KOPT-K1 (cell line): ENCODE data around the gene MOV10.

Experiments
- H3K27ac ChIP-seq: fragments of 200-600 bp; sonication (generic); 2 replicates; pipeline ENCODE4 v1.5.1; 2016; ENCODE audit warnings: antibody characterized with exemption, mild to moderate bottlenecking, low read depth, low read length; ENCODE audit not compliant: poor library complexity, severe bottlenecking
- H3K36me3 ChIP-seq: fragments of 200-600 bp; sonication (generic); 2 replicates; pipeline ENCODE4 v1.5.1; 2017; ENCODE audit warnings: antibody characterized with exemption, mild to moderate bottlenecking, low read length, moderate library complexity; ENCODE audit not compliant: insufficient read depth
- H3K9me3 ChIP-seq: fragments of 200-600 bp; sonication (generic); 2 replicates; pipeline ENCODE4 v1.5.1; 2017; ENCODE audit warnings: antibody characterized with exemption, low read length, mild to moderate bottlenecking; ENCODE audit not compliant: insufficient read depth, poor library complexity, severe bottlenecking

The MOV10 gene

GRCh38 chr1:112687361-112687760, 12.9 kb downstream of the MOV10 start:
- H3K27ac ChIP-seq: no peak overlapping the region
- no peaks in the 10 kb centered on the region for H3K9me3 ChIP-seq
- H3K36me3 ChIP-seq: peaks cover 73% of the 10 kb centered on the region

- Histone ChIP-seq H3K9me3 (no peaks in the 10 kb centered on the region), H3K36me3 (peaks cover 76% of the 10 kb centered on the region), H3K27ac (no peak overlapping the region)
These were observed 13.5 kb downstream of the MOV10 start for GRCh38 chr1:112687785-112688496.

DNA sequence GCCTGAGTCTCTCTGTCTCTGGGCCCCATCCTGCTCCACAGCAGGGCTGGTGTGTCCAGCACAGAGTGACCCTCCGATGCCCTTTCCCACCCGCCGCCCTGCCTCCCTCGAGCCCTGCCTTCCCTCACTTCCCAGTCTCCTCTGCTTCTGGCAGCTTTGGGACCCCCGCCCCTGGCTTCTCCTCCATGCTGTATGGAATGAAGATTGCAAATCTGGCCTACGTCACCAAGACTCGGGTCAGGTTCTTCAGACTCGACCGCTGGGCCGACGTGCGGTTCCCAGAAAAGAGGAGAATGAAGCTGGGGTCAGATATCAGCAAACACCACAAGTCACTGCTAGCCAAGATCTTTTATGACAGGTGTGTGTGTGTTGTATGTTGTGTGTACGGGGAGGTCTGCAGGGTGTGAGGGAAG, 14.3 kb downstream of the MOV10 start:
- Histone ChIP-seq H3K36me3 (peaks cover 76% of the 10 kb centered on the region), H3K9me3 (no peaks in the 10 kb centered on the region), H3K27ac (no peak overlapping the region)

- Histone ChIP-seq H3K36me3 (peaks cover 82% of the 10 kb centered on the region), H3K27ac (no peak overlapping the region)
These were observed 14.9 kb downstream of the MOV10 start for GRCh38 chr1:112689196-112689841.

GRCh38 chr1:112689842-112690237, 15.4 kb downstream of the MOV10 start:
- no peaks in the 10 kb centered on the region for H3K9me3 ChIP-seq
- no peak overlapping the region for H3K27ac ChIP-seq
- peaks cover 87% of the 10 kb centered on the region for H3K36me3 ChIP-seq

More at GRCh38 chr1:112689196-112689841, 14.9 kb downstream of the MOV10 start:
- H3K9me3 ChIP-seq: no peaks in the 10 kb centered on the region

DNA sequence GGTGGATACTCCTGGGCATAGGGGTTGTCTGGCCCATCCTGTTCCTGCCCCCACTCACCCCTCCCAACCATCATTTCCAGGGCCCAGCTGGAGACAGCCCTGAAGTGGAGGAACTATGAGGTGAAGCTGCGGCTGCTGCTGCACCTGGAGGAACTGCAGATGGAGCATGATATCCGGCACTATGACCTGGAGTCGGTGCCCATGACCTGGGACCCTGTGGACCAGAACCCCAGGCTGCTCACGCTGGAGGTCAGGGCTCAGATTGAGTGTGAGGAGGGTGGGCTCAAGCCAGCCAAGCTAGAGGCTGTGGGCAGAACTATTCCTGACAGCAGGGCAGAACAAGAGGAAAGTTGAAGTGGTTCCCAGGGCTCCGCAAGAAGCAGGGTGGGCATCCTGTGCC, 18.2 kb downstream of the MOV10 start:
- Histone ChIP-seq H3K9me3 (no peaks in the 10 kb centered on the region), H3K36me3 (peaks cover 100% of the 10 kb centered on the region), H3K27ac (no peak overlapping the region)

GRCh38 chr1:112693821-112694220, 19.4 kb downstream of the MOV10 start:
- Histone ChIP-seq H3K9me3 (no peaks in the 10 kb centered on the region), H3K36me3 (peaks cover 100% of the 10 kb centered on the region)

GRCh38 chr1:112694363-112694929, 20.0 kb downstream of the MOV10 start:
- Histone ChIP-seq H3K9me3 (no peaks in the 10 kb centered on the region), H3K27ac (no peak overlapping the region), H3K36me3 (peaks cover 100% of the 10 kb centered on the region)

More at GRCh38 chr1:112693821-112694220, 19.4 kb downstream of the MOV10 start:
- no peak overlapping the region for H3K27ac ChIP-seq

- Histone ChIP-seq H3K27ac (no peak overlapping the region), H3K9me3 (no peaks in the 10 kb centered on the region), H3K36me3 (peaks cover 100% of the 10 kb centered on the region)
These were observed 20.8 kb downstream of the MOV10 start for GRCh38 chr1:112695276-112695675.

- Histone ChIP-seq H3K9me3 (no peaks in the 10 kb centered on the region), H3K27ac (no peak overlapping the region), H3K36me3 (peaks cover 100% of the 10 kb centered on the region)
These were observed 22.3 kb downstream of the MOV10 start for GRCh38 chr1:112696578-112697314.

DNA sequence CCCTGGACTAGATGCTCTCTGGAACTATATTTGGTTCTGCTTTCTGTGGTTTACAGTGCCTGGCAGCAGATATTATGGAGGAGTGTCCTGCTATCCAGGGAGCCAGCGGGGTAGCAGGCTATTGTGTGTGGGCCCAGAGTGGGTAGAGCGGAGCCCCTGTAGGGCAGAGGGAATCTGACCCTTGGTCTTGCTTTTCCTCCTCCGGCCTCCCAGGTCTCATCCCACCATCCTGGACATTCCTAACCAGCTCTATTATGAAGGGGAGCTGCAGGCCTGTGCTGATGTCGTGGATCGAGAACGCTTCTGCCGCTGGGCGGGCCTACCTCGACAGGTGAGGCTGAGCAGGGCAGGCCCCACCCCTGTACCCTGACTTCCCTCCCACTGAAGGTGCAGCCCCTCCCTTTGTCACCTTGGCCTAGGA, 23.3 kb downstream of the MOV10 start:
- no peak overlapping the region for H3K27ac ChIP-seq
- peaks cover 97% of the 10 kb centered on the region for H3K36me3 ChIP-seq
- H3K9me3 ChIP-seq: no peaks in the 10 kb centered on the region

- H3K27ac ChIP-seq: no peak overlapping the region
- no peaks in the 10 kb centered on the region for H3K9me3 ChIP-seq
- H3K36me3 ChIP-seq: peaks cover 88% of the 10 kb centered on the region
These were observed 24.2 kb downstream of the MOV10 start for GRCh38 chr1:112698366-112699310.

GRCh38 chr1:112699425-112700144, 25.1 kb downstream of the MOV10 start:
- Histone ChIP-seq H3K9me3 (no peaks in the 10 kb centered on the region), H3K27ac (no peak overlapping the region), H3K36me3 (peaks cover 79% of the 10 kb centered on the region)
